ENCODE measurements around the gene NCKAP5L.
"Not testable (repeated sequence)": the region's sequence is repeated elsewhere in the genome, so short reads cannot be mapped to it uniquely, and the experiment has no call there.

The NCKAP5L gene

DNA sequence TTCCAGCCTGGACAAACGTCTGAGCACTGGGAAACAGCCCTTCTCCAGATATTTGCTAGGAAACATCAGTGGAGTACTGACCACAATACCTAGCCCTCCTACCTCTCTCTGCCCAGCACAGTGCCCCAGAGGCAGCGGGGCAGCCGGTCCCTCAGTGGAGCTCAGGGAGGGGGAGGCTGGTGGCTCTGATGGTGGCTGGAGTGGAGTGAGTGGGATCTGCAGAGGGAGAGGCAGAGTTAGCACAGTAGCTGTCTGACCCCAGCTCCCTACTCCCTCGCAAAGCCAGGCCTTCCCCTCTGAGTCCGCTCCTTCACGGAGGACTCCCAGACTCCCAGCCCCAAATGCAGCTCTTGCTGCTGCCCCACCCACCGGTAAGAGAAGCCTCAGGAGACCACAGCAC is 30.0 kb downstream of the NCKAP5L start:
- no peak for DNase-seq (ENCODE audit: low read depth)

DNA sequence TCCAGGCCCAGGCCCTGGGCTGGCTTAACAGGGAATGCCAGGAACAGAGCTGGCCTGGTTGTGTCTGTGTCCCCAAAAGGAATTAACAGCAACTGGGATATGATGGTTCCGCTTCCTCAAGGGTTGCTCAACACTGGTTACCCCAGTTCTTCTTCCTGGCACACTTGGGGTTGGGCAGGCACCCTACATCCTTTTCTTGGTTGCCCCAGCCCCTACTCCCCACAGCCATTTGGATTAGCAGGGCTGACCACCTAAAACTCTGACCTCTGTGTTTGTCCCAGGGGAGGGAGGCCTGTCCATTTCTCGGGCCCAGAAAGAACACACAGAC is 30.8 kb downstream of the NCKAP5L start:
- no peak for DNase-seq (ENCODE audit: low read depth)

GRCh38 chr12:49796606-49797448 is 31.4 kb downstream of the NCKAP5L start:
- DNase-seq (ENCODE audit: low read depth), result no peak

DNA sequence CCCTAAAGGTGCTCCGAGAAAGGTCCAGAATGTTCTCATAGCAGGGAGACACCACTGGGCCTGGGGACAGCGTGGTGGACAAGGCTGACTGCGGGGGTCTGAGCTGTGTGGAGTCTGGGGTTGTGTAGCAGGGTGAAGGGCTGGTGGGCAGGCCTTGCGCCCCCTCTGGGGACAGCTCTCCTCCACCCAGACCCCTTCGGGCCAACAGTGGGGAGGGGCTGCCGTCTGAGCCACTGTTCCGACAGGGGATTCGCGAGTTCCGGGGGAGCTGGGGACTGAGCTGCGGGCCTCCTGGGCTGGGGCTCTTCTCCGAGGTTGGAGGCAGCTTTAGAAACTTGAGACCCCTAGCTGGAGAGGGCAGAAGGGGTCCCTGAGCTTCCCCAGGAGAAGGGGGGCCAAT is 32.1 kb downstream of the NCKAP5L start:
- no peak for DNase-seq (ENCODE audit: low read depth)

DNA sequence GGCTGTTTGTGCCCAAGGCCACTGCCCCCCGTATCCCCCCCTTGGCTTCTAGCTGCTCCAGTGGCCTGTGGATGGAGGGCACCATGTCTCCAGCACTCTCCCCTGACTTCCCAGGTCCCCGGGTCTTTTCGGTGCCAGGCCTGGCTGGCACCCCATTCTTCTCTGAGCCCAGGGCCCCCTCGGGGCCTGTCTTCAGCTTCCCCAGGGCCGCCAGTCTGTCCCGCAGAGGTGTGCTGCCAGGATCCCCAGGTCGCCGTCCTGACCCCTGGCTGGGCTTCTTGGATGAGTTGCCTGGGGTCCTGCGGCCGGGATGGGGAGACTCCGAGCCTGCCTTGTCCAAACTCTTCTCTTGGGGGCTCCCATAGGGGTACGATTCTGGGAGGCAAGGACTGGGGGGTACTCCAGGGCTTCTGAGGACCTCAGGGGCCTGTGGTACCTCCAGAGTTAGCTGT is 32.5 kb downstream of the NCKAP5L start:
- no peak for DNase-seq (ENCODE audit: low read depth)

GRCh38 chr12:49794811-49795653 is 33.2 kb downstream of the NCKAP5L start:
- no peak for DNase-seq (ENCODE audit: low read depth)

- no peak for DNase-seq (ENCODE audit: low read depth)
Observed at GRCh38 chr12:49794021-49794420, 34.2 kb downstream of the NCKAP5L start.

GRCh38 chr12:49793620-49794019 is 34.6 kb downstream of the NCKAP5L start:
- no peak for DNase-seq (ENCODE audit: low read depth)

- no peak for DNase-seq (ENCODE audit: low read depth)
Observed at GRCh38 chr12:49792976-49793580, 35.1 kb downstream of the NCKAP5L start.

DNA sequence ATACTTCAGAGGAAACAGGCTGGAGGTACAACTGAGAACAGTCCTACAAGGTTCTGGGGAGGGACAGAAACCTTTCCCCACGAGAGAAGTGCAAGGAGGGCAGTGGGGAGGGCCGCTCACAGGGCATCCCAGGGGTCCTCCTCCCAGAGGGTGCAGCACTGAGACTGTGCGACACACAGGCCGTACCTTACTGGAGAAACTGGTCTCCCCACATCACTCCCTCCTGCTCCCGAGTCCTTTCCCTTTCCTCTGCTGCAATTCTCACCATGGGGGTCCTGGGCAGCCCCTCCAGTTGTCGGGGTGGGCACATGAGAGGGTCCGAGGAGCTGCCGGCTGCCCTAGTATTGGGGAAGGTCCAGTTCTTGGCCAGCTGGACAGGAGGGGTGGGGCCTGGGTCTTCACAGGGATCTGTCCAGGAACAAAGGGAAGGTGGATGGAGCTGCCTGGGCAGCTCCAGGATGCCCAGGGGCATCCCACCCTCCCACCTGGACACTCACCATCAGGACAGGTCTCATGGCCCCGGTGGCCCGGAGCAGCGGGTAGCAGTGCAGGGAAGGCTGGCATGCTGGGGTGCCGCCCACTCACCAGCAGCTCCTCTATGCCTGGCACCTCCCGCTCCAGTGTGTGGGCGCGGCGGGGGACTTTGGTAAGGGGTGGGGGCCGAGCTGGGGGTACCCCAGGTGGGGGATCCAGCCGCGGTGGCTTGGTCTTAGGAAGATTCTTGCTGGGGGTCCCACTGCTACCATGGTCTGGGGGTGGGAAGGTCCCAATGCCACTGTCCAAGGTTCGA is 35.8 kb downstream of the NCKAP5L start:
- DNase-seq (ENCODE audit: low read depth), result no peak

- DNase-seq (ENCODE audit: low read depth), result no peak
Observed at GRCh38 chr12:49791700-49792099, 36.5 kb downstream of the NCKAP5L start.

DNA sequence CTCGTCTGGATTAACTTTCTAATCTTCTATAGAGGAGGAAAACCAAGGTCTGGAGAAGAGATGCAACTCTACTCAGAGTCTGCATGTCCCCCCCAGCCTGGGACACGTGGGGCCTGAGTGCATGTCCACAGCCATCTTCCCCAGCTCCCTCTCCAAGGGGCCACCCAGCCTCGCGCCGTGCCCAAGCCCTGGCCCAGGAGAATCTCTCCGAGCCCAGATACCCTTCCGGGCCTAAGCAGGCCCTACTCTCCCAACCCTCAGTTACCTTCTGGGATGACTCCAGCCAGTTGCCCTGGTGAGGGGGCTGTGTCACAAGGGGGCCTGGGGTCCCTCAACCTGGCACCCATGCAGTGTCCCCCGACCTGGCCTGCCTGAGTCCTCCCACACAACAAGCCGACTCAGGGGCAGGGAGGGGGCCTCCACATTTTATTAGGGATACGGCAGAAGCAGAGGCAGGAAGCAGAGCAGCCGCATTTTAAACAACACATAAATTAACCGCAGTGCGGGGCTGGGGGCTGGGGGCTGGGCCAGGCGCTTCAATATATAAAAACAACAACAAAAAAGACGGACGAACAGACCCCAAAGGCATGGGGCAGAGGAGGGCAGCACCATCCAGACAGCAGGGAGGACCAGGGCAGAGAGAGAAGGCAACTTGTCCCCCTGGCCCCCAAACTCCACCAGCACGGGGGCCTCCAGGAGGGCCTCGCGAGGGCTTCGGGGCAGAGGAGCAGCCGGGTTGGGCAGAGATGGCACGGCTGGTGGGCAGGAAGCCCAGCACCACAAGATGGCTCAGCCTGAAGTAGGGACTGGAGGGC is 37.3 kb downstream of the NCKAP5L start:
- DNase-seq (ENCODE audit: low read depth), result no peak

DNA sequence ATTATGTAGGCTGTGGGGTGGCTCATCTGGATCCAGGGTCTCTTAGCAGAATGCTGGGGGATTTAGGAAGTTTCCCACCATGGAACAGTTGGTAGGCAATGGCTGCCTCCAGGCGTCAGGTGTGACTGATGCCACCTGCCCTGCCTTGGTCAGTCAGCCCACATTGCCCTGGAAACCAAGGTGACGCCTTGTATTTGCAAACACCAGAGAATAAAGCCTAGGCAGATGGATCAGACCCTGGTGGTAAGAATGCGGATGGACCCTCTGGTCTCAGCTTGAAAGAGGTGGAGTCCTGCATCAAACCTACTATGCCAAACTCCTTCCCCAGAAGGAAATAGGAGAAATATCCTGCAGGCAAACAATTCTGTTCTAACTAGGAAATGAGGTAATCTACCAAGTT is 38.2 kb downstream of the NCKAP5L start:
- DNase-seq (ENCODE audit: low read depth), result no peak

- DNase-seq (ENCODE audit: low read depth), result no peak
Observed at GRCh38 chr12:49787672-49788071, 40.5 kb downstream of the NCKAP5L start.

- no peak for DNase-seq (ENCODE audit: low read depth)
Observed at GRCh38 chr12:49784756-49785409, 43.3 kb downstream of the NCKAP5L start.

DNA sequence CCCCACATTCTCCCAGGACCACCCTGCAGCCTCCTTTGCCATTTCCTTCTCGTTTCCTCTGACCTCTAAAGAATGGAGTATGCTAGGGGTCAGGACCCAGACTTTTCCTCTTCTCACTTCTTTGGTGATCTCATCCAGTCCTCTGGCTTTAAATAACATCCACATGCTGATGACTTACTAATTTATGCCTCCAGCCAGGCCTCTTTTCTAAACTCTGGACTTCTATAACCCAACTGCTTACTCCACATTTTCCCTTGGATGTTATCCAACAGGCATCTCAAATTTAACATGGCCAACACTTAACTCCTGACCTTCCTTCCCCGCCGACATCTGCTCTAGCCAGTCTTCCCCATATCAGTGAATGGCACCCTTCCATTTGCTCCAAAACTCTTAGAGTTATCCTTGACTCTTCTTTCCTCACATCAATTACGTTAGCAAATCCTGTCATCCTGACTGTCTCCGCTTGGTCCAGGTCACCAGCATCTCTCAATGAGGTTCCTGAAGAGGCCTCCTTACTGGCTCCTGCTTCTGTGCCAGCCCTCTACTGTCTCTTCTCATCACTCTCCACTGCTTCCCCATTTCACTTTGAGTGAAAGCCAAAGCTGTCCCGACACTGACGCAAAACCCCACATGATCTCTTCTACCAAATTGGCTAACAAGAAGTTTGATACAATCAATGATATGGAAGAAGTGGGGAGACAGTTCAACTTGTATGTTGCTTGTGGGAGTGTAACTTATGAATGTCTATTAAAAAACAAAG is 44.1 kb downstream of the NCKAP5L start:
- peak; percentile 90 for DNase-seq (ENCODE audit: low read depth)

GRCh38 chr12:49780914-49781313 is 47.3 kb downstream of the NCKAP5L start:
- not testable (repeated sequence) for DNase-seq (ENCODE audit: low read depth)

DNA sequence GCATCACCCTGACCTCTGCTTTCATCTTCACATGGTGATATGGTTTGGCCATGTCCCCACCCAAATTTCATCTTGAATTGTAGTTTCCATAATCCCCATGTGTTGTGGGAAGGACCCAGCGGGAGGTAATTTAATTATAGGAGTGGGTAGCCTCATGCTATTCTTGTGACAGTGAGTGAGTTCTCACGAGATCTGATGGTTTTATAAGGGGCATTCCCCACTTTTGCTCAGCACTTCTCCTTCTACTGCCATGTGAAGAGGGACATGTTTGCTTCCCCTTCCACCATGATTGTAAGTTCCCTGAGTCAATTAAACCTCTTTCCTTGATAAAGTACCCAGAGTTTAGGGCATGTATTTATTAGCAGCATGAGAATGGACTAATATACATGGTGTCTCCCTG is 48.6 kb downstream of the NCKAP5L start:
- DNase-seq (ENCODE audit: low read depth), result no peak

GRCh38 chr12:49777800-49778748 is 50.1 kb downstream of the NCKAP5L start:
- no peak for DNase-seq (ENCODE audit: low read depth)
